Fibroblast of peridontal ligament (primary cell): Measurements from ENCODE around the gene ZNF362.
"Not testable (repeated sequence)": the region's sequence is repeated elsewhere in the genome, so short reads cannot be mapped to it uniquely, and the experiment has no call there.

Source experiments
- DNase-seq: peaks from one replicate; pipeline ENCODE4 v3.0.0-alpha.2; 2010; ENCODE audit errors: extremely low read depth

Gene ZNF362

DNA sequence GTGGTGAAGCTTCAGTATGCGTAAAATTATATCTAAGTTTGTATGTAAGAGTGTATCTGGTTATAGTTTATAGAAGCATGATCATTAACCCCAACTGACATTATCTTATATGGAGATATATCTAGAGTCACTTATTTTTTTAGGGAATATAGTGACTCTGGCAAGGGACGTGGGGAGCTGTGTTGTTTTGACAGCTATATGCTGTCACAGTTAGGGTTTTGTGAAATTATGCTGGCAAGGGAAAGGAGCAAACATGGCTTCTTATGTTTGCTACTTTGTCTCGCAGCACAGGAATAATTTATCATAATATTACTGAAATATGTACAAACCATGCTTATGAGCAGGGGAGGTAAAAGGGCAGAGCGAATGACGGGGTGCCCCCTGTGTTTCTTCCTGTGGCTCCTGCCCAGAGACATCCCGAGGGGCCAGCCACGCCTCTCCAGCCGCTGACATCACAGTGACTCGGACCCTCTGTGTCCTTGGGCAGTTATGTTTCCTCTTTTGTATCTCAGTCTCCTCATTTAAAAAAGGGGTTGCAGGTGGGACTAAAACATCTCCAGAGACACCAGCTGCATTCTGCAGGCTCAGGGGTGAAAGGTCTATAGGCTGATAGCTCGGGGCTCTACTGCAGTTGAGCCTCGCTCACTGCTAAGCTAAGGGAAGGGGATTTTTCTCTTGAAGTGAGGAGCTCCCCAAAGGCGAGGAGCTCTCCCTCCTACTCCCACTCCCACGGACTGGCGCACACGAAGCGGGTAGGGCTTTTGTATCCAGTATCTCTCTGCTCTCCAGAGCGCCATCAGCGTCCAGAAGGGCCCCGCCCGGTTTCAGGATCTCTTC lies 49.7 kb downstream of the ZNF362 start:
- no peak for DNase-seq

GRCh38 chr1:33306653-33307493 lies 50.6 kb downstream of the ZNF362 start:
- DNase-seq, result no peak

- DNase-seq, result no peak
These were observed 51.2 kb downstream of the ZNF362 start for GRCh38 chr1:33307494-33307864.

DNA sequence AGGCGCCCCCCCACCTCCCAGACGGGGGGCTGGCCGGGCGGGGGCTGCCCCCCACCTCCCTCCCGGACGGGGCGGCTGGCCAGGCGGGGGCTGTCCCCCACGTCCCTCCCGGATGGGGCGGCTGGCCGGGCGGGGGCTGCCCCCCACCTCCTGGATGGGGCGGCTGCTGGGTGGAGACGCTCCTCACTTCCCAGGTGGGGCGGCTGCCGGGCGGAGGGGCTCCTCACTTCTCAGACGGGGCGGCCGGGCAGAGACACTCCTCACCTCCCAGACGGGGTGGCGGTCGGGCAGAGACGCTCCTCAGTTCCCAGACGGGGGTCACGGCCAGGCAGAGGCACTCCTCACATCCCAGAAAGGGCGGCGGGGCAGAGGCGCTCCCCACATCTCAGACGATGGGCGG lies 53.1 kb downstream of the ZNF362 start:
- DNase-seq, result not testable (repeated sequence)

DNA sequence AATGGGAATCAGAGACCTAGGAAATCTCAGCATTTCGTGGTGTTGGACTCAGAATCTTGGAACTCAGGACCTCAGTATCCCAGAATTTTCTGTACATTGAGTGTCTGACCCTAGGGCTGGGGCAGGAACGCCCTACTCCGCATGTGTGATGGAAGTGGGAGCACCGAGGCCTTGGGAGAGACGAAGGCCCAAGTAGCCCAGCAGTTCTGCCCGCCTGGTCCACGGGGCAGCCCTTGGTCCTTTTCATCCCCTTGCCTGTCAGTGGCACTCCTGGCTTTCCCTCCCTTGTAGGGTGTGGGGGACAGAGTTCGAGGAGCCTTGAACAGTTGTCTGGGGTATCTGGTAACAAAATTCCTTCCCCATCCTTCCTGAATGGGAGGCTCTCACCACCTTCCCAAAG lies 54.4 kb downstream of the ZNF362 start:
- DNase-seq, result no peak

GRCh38 chr1:33311706-33312412 lies 55.6 kb downstream of the ZNF362 start:
- DNase-seq, result no peak

GRCh38 chr1:33312413-33312749 lies 56.1 kb downstream of the ZNF362 start:
- no peak for DNase-seq

GRCh38 chr1:33314416-33314815 lies 58.1 kb downstream of the ZNF362 start:
- DNase-seq, result no peak

GRCh38 chr1:33316601-33317000 lies 60.3 kb downstream of the ZNF362 start:
- DNase-seq, result no peak

- no peak for DNase-seq
These were observed 61.1 kb downstream of the ZNF362 start for GRCh38 chr1:33317354-33317753.

GRCh38 chr1:33317946-33318345 lies 61.7 kb downstream of the ZNF362 start:
- no peak for DNase-seq

- DNase-seq, result no peak
These were observed 63.1 kb downstream of the ZNF362 start for GRCh38 chr1:33319186-33319948.

GRCh38 chr1:33319949-33320618 lies 63.8 kb downstream of the ZNF362 start:
- DNase-seq, result no peak

DNA sequence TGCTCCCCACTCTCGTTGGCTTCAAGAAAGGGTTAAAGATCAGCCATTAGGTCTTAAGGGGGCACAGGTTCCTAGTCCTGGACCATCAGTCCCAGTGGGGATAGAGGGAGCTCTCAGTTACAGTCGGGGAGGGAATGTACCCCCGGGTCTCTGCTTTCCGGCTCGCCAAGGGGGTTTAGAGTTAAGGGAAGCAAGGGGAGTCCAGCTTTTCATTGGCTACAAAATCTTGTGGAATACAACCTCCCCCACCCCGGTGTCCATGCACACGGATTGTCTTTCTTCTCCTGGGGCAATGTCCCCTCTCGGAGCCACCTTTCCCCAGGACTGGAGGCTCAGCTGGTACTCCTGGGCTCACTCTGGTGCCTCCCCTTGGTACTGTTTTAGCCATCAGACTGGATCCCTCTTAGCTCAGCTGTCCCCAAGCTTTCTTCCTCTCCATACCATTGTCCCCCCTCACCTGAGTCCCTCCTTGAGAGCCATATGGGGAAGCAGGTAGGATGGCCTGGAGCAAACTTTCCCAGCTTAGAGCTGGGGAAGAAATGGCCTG lies 64.4 kb downstream of the ZNF362 start, which contains the start of gene A3GALT2:
Gene A3GALT2, minus strand, starts transcription at position 480 of the 547 bp plus-strand sequence. Its CDS starts 0 bp downstream, at position 480.
- no peak for DNase-seq

- no peak for DNase-seq
These were observed 64.9 kb downstream of the ZNF362 start for GRCh38 chr1:33321178-33321577.

DNA sequence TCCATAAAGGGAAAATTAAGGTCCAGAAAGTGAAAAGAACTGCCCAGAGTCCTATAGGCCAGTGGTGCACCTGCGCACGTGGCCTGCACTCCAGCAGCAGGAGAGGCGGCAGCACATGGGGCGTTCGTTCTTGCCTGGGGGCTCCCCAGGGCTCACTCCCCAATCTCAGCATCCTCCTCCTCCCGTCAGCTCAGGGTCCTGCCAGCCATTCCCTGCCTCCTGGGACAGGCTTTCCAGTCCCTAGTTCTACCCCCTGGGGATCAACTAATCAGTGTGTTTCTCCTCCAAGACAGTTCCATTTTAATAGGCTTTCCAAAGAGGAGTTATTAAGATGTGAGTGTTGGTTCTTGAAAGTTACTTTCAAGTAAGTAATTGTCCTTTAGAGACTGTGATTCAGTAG lies 65.8 kb downstream of the ZNF362 start:
- DNase-seq, result no peak

DNA sequence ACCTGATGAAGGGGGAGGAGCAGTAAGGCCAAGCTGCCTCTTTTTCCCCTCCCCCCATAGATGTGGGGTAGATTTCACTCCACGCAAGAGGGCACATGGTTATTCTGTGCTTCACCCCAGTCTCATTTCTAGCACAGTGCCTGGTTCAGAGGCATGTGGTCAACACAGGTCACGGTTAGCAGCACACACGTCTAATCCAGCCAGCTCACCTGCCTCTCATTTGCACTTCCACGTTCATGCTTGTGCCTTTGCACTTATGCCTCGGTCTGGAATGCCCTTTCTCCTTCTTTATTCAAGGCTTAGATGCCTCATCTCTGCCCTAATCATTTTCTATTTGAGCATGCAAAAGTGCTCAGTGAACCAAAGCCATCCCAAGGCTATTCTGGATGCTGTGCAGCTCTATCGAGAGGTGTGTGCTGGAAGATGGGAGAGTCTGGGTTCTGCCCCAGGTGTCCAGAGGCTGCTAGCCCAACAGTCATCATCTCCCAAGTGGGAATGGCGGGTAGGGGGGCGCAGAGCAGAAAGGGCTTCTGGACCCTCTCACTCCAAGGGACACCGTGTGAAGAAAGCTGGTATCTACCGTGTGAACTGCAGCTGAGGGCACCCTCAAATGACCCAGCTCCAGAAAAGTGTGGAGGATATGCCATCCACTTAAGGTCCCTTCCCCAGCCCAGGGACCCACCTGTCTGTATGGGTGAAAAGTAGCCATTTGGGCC lies 66.7 kb downstream of the ZNF362 start:
- no peak for DNase-seq

DNA sequence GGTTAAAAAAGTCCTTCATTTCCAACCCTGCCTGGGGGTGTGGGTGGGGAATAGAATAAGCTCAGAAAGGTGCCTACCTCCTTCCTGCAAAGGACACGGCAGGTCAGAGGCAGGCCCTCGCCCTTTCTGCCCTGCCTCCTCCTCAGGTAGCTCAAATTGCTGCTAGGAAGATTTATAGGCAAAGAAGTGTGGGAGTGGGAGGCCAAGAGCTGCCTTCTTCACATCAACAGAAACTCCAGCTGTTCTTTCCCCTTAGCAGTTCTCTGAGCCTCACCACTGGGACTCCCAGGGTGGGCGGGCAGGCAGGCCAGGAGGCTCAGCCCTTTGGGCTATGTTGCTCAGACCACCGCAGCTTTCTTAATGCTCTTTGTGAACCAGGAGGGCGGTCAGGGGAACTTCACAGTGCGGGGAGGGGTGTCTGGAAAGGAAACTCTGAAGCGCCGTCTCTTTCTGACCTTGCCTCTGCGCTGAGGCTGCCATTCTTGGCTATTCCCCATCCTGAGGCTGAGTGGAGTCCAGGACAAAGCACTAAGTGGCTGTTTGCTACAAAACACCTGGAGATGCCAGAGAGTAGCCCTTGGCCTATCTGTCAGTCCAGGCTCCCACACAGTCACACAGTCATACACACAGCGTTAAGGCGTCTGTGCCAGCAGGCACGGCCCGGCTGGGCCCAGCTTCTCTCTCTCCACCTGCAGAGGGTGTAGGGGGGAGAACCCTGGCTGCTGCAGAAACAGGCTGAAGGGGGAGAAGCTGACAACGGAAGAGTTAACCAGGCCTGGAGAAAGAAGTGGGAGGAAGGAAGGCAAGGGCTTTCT lies 67.6 kb downstream of the ZNF362 start:
- DNase-seq, result no peak
